ENCODE measurements around the gene FXYD5.

The FXYD5 gene

GRCh38 chr19:35154525-35155406, at the start of gene FXYD5:
Gene FXYD5, plus strand, starts transcription at chr19:35154735. Its CDS starts 816 bp downstream, at chr19:35155551.
- peak; percentile 44 to 67 (median 56) for DNase-seq

- no peak for DNase-seq
Observed at GRCh38 chr19:35105047-35105410, 49.5 kb upstream of the FXYD5 start.

GRCh38 chr19:35105411-35106290, 48.9 kb upstream of the FXYD5 start:
- no peak for DNase-seq

- DNase-seq = no peak
Observed at GRCh38 chr19:35106291-35106583, 48.3 kb upstream of the FXYD5 start.

- no peak for DNase-seq
Observed at GRCh38 chr19:35106898-35107541, 47.5 kb upstream of the FXYD5 start.

- no peak for DNase-seq
Observed at GRCh38 chr19:35107545-35107944, 47.0 kb upstream of the FXYD5 start.

- DNase-seq = no peak
Observed at GRCh38 chr19:35108730-35109129, 45.8 kb upstream of the FXYD5 start.

- DNase-seq = no peak
Observed at GRCh38 chr19:35109395-35110112, 45.0 kb upstream of the FXYD5 start.

GRCh38 chr19:35110974-35111373, 43.6 kb upstream of the FXYD5 start:
- no peak for DNase-seq

GRCh38 chr19:35112995-35113688, 41.4 kb upstream of the FXYD5 start:
- DNase-seq = no peak

- peak; percentile 20 to 75 (median 56) for DNase-seq
Observed at GRCh38 chr19:35114353-35115176, 40.0 kb upstream of the FXYD5 start.

- no peak for DNase-seq
Observed at GRCh38 chr19:35115177-35115951, 39.2 kb upstream of the FXYD5 start, which contains the start of gene FXYD3. Gene FXYD3, plus strand, starts transcription at chr19:35115823. Its CDS starts 3,554 bp downstream, at chr19:35119377.

- no peak for DNase-seq
Observed at GRCh38 chr19:35116072-35116801, 38.3 kb upstream of the FXYD5 start.

- DNase-seq = no peak
Observed at GRCh38 chr19:35117116-35117515, 37.4 kb upstream of the FXYD5 start.

GRCh38 chr19:35117799-35118198, 36.7 kb upstream of the FXYD5 start:
- DNase-seq = no peak

GRCh38 chr19:35118268-35119020, 36.1 kb upstream of the FXYD5 start:
- no peak for DNase-seq

GRCh38 chr19:35119091-35119490, 35.4 kb upstream of the FXYD5 start:
- no peak for DNase-seq

GRCh38 chr19:35119578-35120155, 34.9 kb upstream of the FXYD5 start:
- DNase-seq = no peak
